Measurements from ENCODE around the gene RASL10A.

Gene RASL10A

DNA sequence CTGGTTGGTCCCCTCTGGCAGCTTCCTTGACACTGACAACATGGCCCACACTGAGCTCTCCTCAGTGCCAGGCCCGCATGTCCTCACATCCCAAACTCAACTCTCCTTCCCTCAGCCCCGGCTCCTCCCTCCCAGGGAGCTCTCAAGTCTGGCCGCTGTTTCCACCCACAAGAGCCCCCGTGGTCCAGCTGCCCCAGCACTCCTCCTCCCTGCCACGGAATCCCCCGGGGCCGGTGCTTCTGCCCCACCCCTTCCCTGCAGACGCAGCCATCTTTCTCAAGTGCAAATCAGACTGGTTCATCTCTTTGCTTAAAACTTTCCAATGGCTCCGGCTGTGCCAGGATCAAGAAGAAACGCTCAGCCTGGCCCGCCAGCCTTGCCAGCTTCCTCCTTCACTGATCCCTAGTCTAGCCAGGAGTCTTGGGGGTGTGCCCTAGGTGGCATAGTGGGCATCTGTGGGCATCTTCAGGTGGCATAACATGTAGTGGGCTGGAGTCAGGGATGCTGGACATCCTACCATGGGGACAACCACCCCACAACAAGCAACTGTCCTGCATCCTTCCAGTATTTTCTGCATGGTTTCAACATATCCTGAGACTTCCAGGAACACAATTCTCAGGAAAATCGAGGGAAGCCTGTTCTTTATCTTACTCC, 22.3 kb upstream of the RASL10A start:
- no peak for DNase-seq

GRCh38 chr22:29336751-29337490, 21.4 kb upstream of the RASL10A start:
- DNase-seq = no peak

DNA sequence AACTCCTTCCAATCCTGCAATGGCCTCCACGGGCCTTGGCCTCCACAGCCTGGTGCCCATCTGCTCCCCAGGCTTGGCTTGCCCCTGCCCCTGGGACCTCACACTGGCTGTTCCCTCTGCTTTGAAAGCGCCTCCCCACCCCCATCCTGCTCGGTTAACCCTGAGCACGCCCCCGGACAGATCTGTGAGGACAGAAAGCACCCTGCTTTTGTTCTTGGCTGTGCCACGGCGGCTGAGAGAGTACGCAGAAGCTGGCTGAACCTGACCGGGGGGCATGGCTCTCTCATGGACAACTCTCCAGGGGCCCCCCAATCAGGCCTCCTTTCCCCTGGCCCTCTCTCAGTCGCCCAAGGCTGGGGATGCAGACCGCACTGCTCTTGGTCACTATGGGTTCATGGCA, 20.2 kb upstream of the RASL10A start:
- no peak for DNase-seq

GRCh38 chr22:29334696-29335344, 19.3 kb upstream of the RASL10A start:
- DNase-seq = peak; percentile 77

- DNase-seq = no peak
These were observed 18.7 kb upstream of the RASL10A start for GRCh38 chr22:29334148-29334547.

- no peak for DNase-seq
These were observed 17.5 kb upstream of the RASL10A start for GRCh38 chr22:29332886-29333496.

DNA sequence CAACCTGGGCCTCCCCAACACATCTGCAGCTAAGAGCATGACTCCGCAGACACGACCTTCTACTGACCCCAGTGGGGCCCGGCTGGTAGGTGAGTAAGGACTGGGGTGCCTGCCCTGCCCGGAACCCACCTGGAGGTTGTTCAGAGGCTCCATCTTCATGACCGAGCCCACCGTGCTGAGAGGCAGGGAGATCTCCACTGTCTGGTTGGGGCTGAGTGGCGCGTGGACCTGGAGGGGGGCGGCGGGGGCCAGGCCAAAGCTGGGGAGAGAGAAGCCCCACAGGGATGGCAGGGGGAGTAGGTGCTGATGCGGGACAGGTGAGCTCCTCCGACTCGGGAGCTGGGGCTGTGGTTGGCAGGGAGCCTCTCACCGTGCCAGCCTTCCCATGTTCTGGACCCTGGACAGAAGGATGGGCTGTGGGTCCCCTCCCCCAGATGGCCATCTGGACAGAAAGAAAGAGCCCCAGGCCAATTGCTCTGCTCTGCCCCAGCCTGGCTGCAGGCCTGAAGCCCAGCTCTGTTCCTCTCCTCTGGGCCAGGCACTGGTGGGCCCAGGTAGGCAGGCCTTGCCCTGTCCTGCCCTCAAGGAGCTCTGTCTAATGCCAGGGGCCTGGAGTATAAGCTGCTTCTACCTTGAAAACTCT, 16.3 kb upstream of the RASL10A start:
- DNase-seq = no peak

- no peak for DNase-seq
These were observed 15.7 kb upstream of the RASL10A start for GRCh38 chr22:29331213-29331612.

- DNase-seq = no peak
These were observed 15.3 kb upstream of the RASL10A start for GRCh38 chr22:29330753-29331152.

- DNase-seq = no peak
These were observed 14.8 kb upstream of the RASL10A start for GRCh38 chr22:29330291-29330690.

- DNase-seq = no peak
These were observed 14.1 kb upstream of the RASL10A start for GRCh38 chr22:29329581-29329980.

DNA sequence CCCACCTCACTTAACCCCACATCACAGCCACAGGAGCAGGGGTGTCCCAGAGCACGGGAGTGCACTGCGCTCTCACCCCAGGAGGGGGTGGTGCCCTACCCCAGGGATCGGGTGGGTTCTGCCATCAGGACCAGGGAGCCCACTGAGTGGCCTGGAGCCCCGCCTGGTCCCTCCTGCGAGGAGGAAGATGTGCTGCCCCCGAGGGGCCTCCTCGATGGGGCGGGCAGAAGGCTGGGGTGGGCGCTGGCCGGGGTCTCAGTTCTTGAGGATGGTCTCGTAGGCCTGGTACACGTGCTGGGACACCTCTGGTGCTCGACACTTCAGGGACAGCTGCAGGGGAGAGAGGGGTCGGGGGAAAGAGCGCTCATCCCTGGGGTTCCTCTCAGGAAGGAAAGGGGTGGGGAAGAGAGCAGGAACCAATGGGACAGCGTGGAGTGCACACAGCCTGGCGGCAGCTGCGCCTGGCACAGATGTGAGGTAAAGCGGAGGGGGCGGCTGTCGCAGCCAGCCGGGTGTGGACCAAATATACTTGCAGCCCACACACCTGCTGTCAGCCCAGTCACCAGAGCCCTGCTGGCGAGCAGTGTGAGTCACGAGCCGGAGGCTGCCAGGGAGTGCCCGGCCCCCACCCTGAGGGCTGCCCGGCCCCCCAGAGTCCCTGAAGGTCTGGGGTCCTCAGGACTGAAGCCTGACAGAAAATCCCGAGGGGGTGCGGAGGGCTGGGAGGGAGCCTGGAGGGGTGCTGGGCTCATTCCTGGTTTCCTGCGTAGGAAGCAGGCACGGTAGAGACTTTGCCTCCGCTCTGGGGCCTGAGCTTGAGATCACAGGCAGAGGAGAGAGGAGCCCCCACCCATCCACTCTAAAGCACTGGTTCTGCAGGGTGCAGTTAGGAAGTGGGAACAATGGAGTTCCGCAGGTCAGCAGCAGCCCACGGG, 13.3 kb upstream of the RASL10A start:
- DNase-seq = no peak

GRCh38 chr22:29328055-29328454, 12.6 kb upstream of the RASL10A start:
- no peak for DNase-seq

- no peak for DNase-seq
These were observed 11.7 kb upstream of the RASL10A start for GRCh38 chr22:29327089-29327764.

- DNase-seq = no peak
These were observed 11.0 kb upstream of the RASL10A start for GRCh38 chr22:29326481-29326880.

GRCh38 chr22:29325785-29326315, 10.4 kb upstream of the RASL10A start:
- no peak for DNase-seq

DNA sequence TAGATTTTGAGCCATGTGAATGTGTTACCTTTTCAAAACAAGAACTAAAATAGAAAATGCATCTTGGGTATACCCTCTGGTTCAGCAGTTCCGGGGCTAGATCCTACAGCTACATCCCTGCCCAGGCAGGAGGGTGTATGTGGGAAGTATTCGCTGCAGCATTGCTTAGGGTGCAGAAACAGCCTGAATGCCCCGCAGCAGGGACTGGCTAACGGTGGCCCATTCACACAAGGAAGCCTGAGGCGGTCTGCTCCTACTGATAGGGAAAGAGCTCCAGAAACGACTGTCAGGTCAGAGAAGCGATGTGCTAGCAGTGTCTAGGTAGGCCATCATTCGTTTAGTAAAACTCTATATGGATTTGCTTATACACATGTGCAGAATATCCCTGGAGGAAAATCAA, 9.9 kb upstream of the RASL10A start:
- no peak for DNase-seq

GRCh38 chr22:29323641-29324040, 8.1 kb upstream of the RASL10A start:
- no peak for DNase-seq

DNA sequence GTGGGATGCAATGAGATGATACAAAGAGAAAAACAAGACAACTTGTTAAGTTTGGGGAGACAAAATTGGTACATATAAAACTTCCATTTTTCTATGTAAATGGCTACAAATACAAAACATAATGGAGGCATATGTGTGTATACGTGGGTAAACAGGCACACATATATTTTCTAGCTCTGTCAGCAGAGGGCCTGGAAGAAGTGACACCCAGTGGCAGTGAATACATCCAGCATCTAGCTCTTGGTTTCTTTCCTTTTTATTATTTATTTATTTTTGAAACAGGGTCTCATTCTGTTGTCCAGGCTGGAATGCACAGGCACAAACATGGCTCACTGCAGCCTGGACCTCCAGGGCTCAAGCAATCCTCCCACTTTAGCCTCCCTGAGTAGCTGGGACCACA, 5.0 kb upstream of the RASL10A start:
- DNase-seq = no peak

GRCh38 chr22:29319072-29319471, 3.6 kb upstream of the RASL10A start:
- no peak for DNase-seq

DNA sequence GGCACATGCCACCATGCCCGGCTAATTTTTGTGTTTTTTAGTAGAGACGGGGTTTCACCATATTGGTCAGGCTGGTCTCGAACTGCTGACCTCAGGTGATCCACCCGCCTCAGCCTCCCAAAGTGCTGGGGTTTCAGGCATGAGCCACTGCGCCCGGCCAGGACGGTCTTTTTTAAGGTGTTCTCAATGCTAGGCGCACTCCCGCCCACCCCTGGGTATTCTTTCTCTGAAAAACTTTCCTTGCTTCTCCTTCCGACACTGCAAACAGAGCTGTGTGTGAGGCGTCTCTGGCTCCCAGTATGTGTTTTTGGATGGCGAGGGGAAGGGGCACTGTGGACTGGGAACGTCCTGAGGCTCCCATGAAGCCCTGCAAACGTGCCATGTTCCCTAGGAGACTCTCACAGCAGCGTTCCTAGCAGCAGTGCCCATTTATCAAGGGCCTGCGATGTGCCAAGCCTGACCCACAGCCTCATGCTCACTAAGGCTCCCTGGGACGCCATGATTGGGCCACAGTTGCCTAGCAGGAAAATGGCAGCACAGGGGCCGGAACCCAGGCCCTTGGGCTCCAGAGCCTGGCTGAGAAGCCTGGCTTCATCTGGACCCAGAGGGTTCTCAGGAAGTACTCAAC, 2.4 kb upstream of the RASL10A start:
- no peak for DNase-seq
